GM10266 (cell line): ENCODE results near the gene WDR27.

Experiments used
- DNase-seq: peaks from one replicate; pipeline ENCODE4 v3.0.0; 2012; ENCODE audit errors: extremely low spot score
- CTCF ChIP-seq: IDR thresholded peaks from 2 replicates; pipeline ENCODE4 v1.5.1; 2012; ENCODE audit warnings: mild to moderate bottlenecking, low read depth; ENCODE audit not compliant: control insufficient read depth, insufficient read depth; ENCODE audit errors: missing control alignments

The WDR27 gene

GRCh38 chr6:169589699-169590257, 112.1 kb downstream of the WDR27 start:
- TF ChIP-seq CTCF, result no peak
- no peak for DNase-seq

GRCh38 chr6:169589293-169589692, 112.5 kb downstream of the WDR27 start:
- DNase-seq, result no peak
- TF ChIP-seq CTCF, result no peak

- no peak for DNase-seq
- TF ChIP-seq CTCF, result no peak
These were observed 113.9 kb downstream of the WDR27 start for GRCh38 chr6:169587975-169588374.

GRCh38 chr6:169583886-169584541, 117.8 kb downstream of the WDR27 start:
- no peak for DNase-seq
- TF ChIP-seq CTCF, result no peak

- TF ChIP-seq CTCF, result no peak
- DNase-seq, result no peak
These were observed 122.3 kb downstream of the WDR27 start for GRCh38 chr6:169579407-169580111.

- no peak for DNase-seq
- TF ChIP-seq CTCF, result no peak
These were observed 123.9 kb downstream of the WDR27 start for GRCh38 chr6:169577974-169578373.

- DNase-seq, result no peak
- no peak for TF ChIP-seq CTCF
These were observed 124.6 kb downstream of the WDR27 start for GRCh38 chr6:169577236-169577635.
